ENCODE results near the gene ATP1B2.
A peak's percentile ranks its signal among the peaks of the same experiment; 100 is the strongest.

GRCh38 chr17:7632492-7632894 is 18.2 kb upstream of the ATP1B2 start:
- TF ChIP-seq CTCF (IDR thresholded peaks at IDR 0.05 in 4 of 5, conservative IDR thresholded peaks at IDR 0.05 in 1 of 5) (peak in 4 of 5 experiments; percentile 54 to 64 (median 56)), POLR2A (IDR thresholded peaks at IDR 0.05) (no peak)

All from gastrocnemius medialis (tissue), 4 donors.